ENCODE measurements around the gene FGD6.
"Not testable (repeated sequence)": the region's sequence is repeated elsewhere in the genome, so short reads cannot be mapped to it uniquely, and the experiment has no call there.

FGD6 gene

GRCh38 chr12:95204141-95204866 lies 13.0 kb downstream of the FGD6 start:
- DNase-seq = no peak

DNA sequence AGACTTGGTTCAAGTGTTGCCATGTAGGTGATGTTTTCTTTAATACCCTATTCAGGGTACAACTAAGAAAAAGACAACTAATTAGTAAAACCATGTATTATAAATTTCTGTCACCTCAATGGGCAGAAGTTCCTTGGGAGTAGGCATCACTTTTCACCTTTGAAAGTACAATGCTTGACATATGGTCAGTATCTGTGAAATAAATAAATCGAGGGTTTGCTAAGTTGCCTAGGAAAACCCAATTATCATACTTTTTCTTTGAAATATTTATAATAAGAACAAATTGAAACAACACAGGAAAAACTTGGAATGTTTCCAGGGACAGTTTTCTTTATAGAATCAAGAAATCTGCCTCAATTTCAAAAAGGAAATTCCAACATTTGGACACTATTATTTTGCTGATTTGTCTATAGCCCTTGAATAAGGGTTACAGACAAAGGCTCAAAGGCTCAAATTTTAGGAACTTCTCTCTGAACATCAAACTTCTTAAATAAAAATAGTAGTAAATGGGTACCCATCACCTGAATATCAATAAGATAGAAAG lies 13.7 kb downstream of the FGD6 start:
- no peak for DNase-seq

GRCh38 chr12:95202691-95203486 lies 14.4 kb downstream of the FGD6 start:
- DNase-seq = no peak

DNA sequence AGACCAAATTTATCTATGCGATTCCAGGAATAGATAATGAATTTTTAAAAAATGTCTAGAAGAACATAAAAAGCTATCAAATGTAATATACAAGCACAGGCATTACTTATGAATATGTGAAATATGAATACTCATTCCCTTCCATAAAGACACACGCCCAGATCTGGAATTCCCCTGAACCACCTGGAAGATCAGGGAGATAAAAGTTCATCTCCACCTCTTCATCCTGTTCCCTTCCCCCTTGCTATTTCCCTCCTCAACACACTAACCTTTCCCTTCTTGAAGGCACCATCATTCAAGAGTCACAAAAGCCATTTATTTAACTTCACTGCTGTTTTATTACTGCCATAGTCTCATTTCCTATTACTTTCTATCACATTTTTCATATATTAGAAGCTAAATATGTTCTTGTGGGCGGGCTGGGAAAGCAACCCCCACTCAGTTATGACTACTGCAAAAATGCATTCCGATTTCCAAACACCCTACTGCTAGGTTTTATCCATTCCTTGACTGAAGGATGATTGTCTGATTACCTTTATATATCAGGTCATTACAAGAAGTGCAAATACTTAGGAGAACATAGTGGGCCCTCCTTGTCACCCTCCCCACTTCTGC lies 16.1 kb downstream of the FGD6 start:
- no peak for DNase-seq

DNA sequence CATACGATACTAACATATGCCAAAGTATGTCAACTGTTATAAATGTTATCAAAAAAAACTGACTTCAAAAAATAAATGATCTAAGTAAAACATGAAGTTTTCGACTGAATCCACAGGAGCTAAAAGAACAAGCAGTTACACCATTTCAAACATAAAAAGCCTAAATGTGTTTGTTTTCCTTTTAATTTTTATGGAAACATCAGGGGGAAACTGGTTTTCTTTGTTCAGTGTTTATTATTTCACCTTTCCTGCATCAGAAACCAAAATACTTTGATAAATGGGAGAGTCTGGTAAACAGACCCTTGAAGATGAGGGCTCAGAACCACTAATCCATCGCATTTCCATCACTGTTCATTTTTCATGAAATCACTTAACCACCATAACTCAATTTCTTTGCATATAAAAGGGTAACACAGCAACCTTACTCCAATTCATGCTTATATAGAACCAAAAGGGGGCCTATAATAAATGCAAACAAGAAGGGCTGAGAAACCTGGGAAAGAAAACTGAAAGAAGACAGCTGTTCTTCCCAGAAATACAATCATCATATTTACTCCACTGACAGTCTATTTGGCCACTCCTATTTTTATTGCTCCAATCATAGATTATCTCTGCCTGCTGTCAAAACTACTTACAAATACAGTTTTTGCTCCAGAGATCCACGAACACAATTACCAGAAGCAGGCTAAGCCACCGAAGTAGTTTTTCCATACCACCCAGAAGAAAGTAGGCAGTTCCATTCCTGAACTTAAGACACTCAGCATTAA lies 17.0 kb downstream of the FGD6 start:
- DNase-seq = no peak

GRCh38 chr12:95198914-95199313 lies 18.4 kb downstream of the FGD6 start:
- no peak for DNase-seq

DNA sequence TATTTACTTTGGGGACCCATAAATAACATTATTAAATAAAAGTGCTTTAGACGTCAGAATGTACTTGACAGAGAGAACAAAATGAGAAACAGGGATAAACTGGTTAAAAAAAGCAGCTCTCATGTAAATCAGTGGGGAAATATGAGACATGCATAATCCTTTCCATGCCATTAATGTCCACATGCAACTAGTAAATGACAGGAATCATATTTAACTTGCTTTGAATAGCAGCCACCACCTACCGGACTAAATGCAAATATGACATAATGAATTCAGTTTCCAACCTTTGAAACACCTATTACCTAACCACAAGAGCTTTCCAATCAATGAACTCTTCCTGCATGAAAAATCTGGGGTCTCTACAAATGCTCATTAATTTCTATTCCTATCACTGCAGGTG lies 19.6 kb downstream of the FGD6 start:
- DNase-seq = no peak

GRCh38 chr12:95196875-95197569 lies 20.2 kb downstream of the FGD6 start:
- DNase-seq = not testable (repeated sequence)

DNA sequence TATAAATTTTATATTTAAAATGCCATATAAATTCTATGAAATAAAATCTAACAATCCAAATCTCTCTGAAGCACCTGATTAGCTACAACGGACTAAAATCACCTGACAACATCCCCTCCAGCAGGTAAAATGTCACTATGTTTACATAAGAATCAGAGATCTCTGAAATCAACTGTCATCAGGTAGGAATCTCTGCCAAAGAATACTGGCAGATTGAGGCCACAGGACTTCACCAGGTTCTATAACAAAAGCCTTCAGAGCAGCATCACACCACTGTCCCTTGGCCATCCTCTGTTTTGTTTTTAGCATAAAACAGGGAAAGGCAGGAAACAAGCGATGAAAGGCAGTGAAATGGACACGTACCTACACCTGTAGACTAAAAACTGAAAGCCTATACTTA lies 22.1 kb downstream of the FGD6 start:
- DNase-seq = no peak

- no peak for DNase-seq
Observed at GRCh38 chr12:95193139-95193538, 24.1 kb downstream of the FGD6 start.

DNA sequence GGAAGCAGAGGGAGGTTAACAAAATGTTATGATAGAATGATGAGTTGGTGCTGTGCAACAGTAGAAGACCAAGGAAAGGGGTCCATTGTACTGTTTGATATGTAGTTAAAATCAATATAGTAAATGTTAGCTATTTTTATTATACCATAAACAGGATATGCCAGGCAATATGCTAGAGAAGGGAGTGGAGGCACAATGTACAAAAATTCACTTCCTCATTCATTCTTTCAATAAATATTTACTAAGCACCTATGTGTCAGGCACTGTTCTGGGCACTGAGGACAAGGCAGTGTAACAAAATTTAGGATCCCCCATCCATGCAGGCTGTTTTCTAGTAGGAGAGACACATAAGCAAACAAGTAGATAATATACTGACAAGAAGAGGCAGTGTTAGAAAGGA lies 25.0 kb downstream of the FGD6 start:
- no peak for DNase-seq

DNA sequence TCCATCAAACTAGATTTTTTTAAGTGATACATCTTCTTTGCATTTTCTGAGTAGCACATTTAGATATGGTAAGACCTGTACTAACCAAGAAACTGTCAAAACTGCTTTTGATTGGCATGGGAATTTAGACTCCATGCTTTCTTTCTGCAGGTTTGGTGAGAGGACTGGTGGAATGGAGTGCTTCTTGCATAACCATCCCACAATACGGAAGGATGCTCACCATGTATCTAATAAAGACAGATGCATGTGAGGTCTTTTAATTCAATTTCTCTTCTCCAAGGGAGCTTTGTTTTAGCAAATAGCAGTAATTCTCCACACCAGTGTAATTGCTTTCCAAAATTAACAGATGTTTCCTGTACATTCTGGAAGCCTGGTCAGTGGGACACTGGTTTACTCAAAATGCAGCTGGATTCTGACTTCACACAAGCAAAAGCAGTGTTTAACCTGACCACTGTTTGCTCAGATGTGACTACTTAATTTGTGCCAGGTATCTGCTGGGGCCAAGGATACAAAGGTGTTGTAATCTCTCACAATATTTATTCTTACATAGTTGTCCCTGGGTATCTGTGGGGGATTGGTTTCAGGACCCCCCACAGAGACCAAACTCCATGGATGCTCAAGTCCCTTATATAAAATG lies 26.1 kb downstream of the FGD6 start:
- no peak for DNase-seq

GRCh38 chr12:95187865-95188415 lies 29.3 kb downstream of the FGD6 start:
- DNase-seq = no peak

DNA sequence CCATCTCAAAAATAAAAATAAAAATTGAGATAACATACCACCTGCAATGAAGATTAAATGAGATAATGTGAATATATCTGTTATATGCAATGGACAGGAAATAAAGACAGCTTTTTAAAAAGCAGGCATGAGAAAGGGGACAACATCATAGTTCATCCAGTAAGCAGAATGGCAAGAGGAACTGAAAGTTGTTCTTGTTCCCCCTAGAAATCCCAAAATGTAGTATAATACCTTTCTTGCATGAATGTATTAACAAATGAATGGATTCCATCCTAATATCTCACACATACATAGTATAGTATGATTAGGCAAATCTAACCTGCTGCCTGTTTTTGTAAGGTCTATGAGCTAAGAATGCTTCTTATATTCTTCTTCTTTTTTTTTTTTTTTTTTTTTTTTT lies 31.4 kb downstream of the FGD6 start:
- DNase-seq = no peak

GRCh38 chr12:95185072-95185471 lies 32.2 kb downstream of the FGD6 start:
- no peak for DNase-seq

GRCh38 chr12:95184121-95184520 lies 33.1 kb downstream of the FGD6 start:
- no peak for DNase-seq

DNA sequence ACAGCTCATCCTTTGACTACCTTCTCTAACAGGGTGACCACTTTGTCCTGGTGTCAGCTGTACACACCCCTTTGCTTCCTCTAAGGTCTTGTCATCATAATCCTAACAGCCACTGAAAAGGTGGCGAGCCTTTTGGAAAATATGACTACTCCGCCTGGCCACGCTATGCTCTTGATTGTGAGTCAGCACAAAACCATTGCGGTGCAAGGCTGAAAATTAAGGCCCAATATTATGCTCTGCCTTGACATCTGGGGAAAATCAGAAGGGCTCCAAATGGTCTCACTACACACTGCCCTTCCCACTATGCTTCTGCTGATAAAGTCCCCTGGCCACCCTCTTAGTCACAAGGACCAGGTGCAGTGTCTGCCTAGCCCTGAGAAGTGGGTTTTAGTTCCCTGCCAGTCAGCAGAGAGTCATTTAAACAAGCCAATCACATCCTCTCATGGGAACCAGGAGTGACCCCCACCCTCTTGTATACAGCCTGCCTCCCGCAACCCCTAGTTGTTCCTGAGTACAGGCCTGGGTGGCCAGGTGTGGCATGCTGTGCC lies 34.3 kb downstream of the FGD6 start:
- DNase-seq = no peak

GRCh38 chr12:95181103-95181502 lies 36.2 kb downstream of the FGD6 start:
- no peak for DNase-seq

GRCh38 chr12:95179011-95179410 lies 38.3 kb downstream of the FGD6 start:
- no peak for DNase-seq

GRCh38 chr12:95178136-95178535 lies 39.1 kb downstream of the FGD6 start:
- DNase-seq = no peak

DNA sequence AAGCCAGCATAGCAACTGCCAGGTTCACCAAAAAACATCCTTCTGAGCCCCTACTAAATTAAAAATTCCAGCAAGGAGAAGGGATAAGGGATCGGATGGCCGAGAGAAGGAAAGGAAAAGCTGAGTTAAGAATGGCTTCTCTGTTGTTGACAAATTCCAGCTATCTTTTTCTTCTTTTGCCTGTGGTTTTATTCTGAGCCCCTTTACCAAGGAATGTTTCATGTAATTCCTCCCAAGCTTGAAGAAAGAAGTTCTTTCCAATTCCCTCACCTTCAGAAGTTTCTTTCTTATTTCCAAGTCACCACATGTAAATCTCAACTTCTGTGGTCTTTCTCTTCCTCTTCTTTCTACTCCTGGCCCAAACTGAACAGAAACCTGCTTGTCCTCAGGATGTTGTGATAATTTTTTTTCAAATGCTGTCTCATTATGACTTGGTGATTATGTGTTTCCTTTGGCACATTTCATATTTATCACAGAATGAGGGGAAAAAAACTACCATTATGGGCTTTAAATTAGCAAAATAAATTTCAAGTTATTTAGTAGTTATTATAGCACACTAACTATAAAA lies 40.0 kb downstream of the FGD6 start:
- DNase-seq = no peak
